HepG2 (cell line): ENCODE data around the gene ITGB1.

Experiments used
- CBX2 ChIP-seq, 2 experiments: fragments of 200-600 bp in 1 of 2; sonication (generic); formaldehyde crosslinking in 1 of 2; IDR thresholded peaks; 2 replicates each; pipeline versions ENCODE4 v1.7.0 to v1.8.1; 2018 to 2022; ENCODE audit warnings: low read depth in 2 of 2, low read length in 1 of 2, mild to moderate bottlenecking in 1 of 2, missing genetic modification reagents in 1 of 2
- FOXC1 ChIP-seq: sonication (generic); formaldehyde crosslinking; IDR thresholded peaks from 2 replicates; pipeline ENCODE4 v1.8.0; 2022; ENCODE audit warnings: mild to moderate bottlenecking, missing genetic modification reagents, borderline replicate concordance
- PAX8 ChIP-seq: sonication (generic); formaldehyde crosslinking; IDR thresholded peaks from 2 replicates; pipeline ENCODE4 v1.8.0; 2022; ENCODE audit warnings: mild to moderate bottlenecking, missing genetic modification reagents, borderline replicate concordance
- PCBP2 ChIP-seq: fragments of 200-400 bp; formaldehyde crosslinking; optimal IDR thresholded peaks from 2 replicates; pipeline ENCODE3; 2018; ENCODE audit warnings: low read length, low read depth; ENCODE audit not compliant: poor library complexity, severe bottlenecking
- ZNF629 ChIP-seq: sonication (generic); formaldehyde crosslinking; conservative IDR thresholded peaks from 2 replicates; pipeline ENCODE4 v1.5.0; 2020; ENCODE audit warnings: missing genetic modification reagents
- ZNF737 ChIP-seq: sonication (generic); formaldehyde crosslinking; IDR thresholded peaks from 2 replicates; pipeline ENCODE4 v1.5.0; 2020; ENCODE audit warnings: missing genetic modification reagents, mild to moderate bottlenecking, borderline replicate concordance
- ZNF816 ChIP-seq: sonication (generic); formaldehyde crosslinking; IDR thresholded peaks from 2 replicates; pipeline ENCODE4 v1.8.0; 2022; ENCODE audit warnings: missing genetic modification reagents, mild to moderate bottlenecking, borderline replicate concordance
- ZSCAN31 ChIP-seq: sonication (generic); formaldehyde crosslinking; IDR thresholded peaks from 2 replicates; pipeline ENCODE4 v1.5.0; 2020; ENCODE audit warnings: low read depth, mild to moderate bottlenecking, missing genetic modification reagents
- TF ChIP-seq, protein P1 (sequence below): sonication (generic); formaldehyde crosslinking; IDR thresholded peaks from 2 replicates; pipeline ENCODE4 v1.8.1; 2023; ENCODE audit warnings: mild to moderate bottlenecking, missing genetic modification reagents, borderline replicate concordance
- TF ChIP-seq, protein P2 (sequence below): sonication (generic); formaldehyde crosslinking; IDR thresholded peaks from 2 replicates; pipeline ENCODE4 v1.5.0; 2020; ENCODE audit warnings: mild to moderate bottlenecking, missing genetic modification reagents, moderate library complexity
- TF ChIP-seq, protein P3 (sequence below): sonication (generic); formaldehyde crosslinking; IDR thresholded peaks from 2 replicates; pipeline ENCODE4 v1.8.1; 2023; ENCODE audit warnings: mild to moderate bottlenecking, inconsistent platforms, moderate library complexity, missing genetic modification reagents, borderline replicate concordance

DNA sequence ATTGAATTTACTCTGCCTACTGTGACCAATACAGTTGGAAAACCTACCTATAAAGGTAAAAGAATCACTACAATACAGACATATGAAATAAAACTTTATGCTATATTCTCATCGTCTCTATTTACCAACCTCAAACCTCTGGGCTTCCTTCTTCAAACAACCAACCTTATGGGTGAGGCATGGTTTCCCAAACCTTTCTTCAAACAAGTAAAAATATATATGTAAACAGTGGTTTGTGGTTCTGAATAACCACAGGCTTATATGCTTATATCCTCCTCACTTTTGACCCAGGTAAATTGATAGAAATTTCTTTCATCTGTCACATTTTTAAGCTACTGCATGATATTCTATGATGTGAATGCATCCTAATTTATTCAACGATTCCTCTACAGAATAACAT, 103.6 kb downstream of the ITGB1 start:
- TF ChIP-seq, protein P1, sequence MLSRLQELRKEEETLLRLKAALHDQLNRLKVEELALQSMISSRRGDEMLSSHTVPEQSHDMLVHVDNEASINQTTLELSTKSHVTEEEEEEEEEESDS (CRISPR knock-in tag): no peak
- TF ChIP-seq PAX8 (CRISPR knock-in tag): no peak
- TF ChIP-seq, protein P2, sequence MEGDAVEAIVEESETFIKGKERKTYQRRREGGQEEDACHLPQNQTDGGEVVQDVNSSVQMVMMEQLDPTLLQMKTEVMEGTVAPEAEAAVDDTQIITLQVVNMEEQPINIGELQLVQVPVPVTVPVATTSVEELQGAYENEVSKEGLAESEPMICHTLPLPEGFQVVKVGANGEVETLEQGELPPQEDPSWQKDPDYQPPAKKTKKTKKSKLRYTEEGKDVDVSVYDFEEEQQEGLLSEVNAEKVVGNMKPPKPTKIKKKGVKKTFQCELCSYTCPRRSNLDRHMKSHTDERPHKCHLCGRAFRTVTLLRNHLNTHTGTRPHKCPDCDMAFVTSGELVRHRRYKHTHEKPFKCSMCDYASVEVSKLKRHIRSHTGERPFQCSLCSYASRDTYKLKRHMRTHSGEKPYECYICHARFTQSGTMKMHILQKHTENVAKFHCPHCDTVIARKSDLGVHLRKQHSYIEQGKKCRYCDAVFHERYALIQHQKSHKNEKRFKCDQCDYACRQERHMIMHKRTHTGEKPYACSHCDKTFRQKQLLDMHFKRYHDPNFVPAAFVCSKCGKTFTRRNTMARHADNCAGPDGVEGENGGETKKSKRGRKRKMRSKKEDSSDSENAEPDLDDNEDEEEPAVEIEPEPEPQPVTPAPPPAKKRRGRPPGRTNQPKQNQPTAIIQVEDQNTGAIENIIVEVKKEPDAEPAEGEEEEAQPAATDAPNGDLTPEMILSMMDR (CRISPR knock-in tag): no peak
- TF ChIP-seq CBX2 (IDR thresholded peaks at IDR 0.05; ENCODE audit: low read depth, low read length): no peak
- TF ChIP-seq CBX2 (CRISPR knock-in tag; IDR thresholded peaks at IDR 0.05; ENCODE audit: low read depth): no peak
- TF ChIP-seq PCBP2: no peak
- no peak for TF ChIP-seq ZSCAN31 (CRISPR knock-in tag)
- no peak for TF ChIP-seq FOXC1 (CRISPR knock-in tag)
- TF ChIP-seq ZNF816 (CRISPR knock-in tag): no peak
- no peak for TF ChIP-seq ZNF737 (CRISPR knock-in tag)
- TF ChIP-seq, protein P3, sequence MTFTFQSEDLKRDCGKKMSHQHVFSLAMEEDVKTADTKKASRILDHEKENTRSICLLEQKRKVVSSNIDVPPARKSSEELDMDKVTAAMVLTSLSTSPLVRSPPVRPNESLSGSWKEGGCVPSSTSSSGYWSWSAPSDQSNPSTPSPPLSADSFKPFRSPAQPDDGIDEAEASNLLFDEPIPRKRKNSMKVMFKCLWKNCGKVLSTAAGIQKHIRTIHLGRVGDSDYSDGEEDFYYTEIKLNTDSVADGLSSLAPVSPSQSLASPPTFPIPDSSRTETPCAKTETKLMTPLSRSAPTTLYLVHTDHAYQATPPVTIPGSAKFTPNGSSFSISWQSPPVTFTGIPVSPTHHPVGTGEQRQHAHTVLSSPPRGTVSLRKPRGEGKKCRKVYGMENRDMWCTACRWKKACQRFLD (CRISPR knock-in tag): no peak
- TF ChIP-seq ZNF629 (CRISPR knock-in tag): no peak
